Hepatocyte (in vitro differentiated cells): Measurements from ENCODE around the gene CEP164.
"Not testable (repeated sequence)": the region's sequence is repeated elsewhere in the genome, so short reads cannot be mapped to it uniquely, and the experiment has no call there.

Source experiments
- CTCF ChIP-seq: fragments of 200-600 bp; sonication (generic); IDR thresholded peaks from 2 replicates; pipeline ENCODE4 v1.5.1; 2016; ENCODE audit warnings: antibody characterized with exemption, mild to moderate bottlenecking; ENCODE audit not compliant: poor library complexity
- EZH2 ChIP-seq: fragments of 200-600 bp; sonication (generic); IDR thresholded peaks from 2 replicates; pipeline ENCODE4 v1.6.1; 2016; ENCODE audit warnings: antibody characterized with exemption, mild to moderate bottlenecking, borderline replicate concordance

GRCh38 chr11:117399100-117399840 is 71.6 kb downstream of the CEP164 start:
- TF ChIP-seq CTCF, EZH2: not testable (repeated sequence)
